K562 (cell line): Measurements from ENCODE around the gene AFDN. TPM values are rescaled to one million over a fixed set of nuclear protein-coding genes. Genes with fewer than 3 reads are reported as not detected.

Experiments
- ATAC-seq: fragments of 200-7000 bp; cut with Tn5 transposase; 3 replicates; pipeline ENCODE4 v1.9.1; 2020; ENCODE audit warnings: moderate library complexity
- BruUV-seq: library from RNA; stranded (reverse); fragments of 400-500 nt; replicated peaks from 2 replicates; lab custom pipeline; 2021; lab: Mats Ljungman, UMichigan
- CTCF ChIA-PET: fragments of 300-600 bp; formaldehyde crosslinking; extraction: SDS; loops from one replicate; lab custom pipeline; 2021; ENCODE audit warnings: low intra/inter-chr PET ratio; lab: Yijun Ruan, JAX
- POLR2A ChIA-PET: fragments of 300-600, 350-650 bp; sonication (Branson Sonifier 250); formaldehyde crosslinking; extraction: SDS; loops from one replicate; lab custom pipeline; 2021; ENCODE audit warnings: antibody characterized with exemption, inconsistent platforms; lab: Yijun Ruan, JAX
- DNase-seq, 4 experiments: peaks; one replicate each; pipeline versions ENCODE4 v3.0.0 to v3.0.0-alpha.2; 2011 to 2018; ENCODE audit warnings: low spot score in 3 of 4, mixed read lengths in 3 of 4; ENCODE audit errors: extremely low read depth in 1 of 4
- FAIRE-seq: peaks from 2 replicates; lab custom pipeline; 2011; peaks lifted over from hg19 to GRCh38; lab: Jason Lieb, UNC
- H2AFZ ChIP-seq: 2 replicates; pipeline ENCODE4 v1.6.0; 2011; ENCODE audit warnings: low read depth, low read length, control low read depth, inconsistent platforms
- H3K27ac ChIP-seq: fragments of 200-600 bp; 3 replicates; pipeline ENCODE4 v1.8.0; 2011; ENCODE audit warnings: low read depth, mild to moderate bottlenecking, control low read depth, inconsistent platforms, low read length, moderate library complexity, mixed read lengths; ENCODE audit errors: extremely low read depth
- H3K27me3 ChIP-seq, 2 experiments: fragments of 300-600 bp in 1 of 2; 2 replicates in 1 of 2; 3 replicates in 1 of 2; pipeline versions ENCODE4 v1.6.0 to v1.8.0; 2011; ENCODE audit warnings: inconsistent platforms in 2 of 2, low read length in 2 of 2, mild to moderate bottlenecking in 1 of 2, mixed read lengths in 1 of 2, moderate library complexity in 1 of 2; ENCODE audit not compliant: control insufficient read depth in 2 of 2, insufficient read depth in 2 of 2
- H3K36me3 ChIP-seq: fragments of 300-600 bp; 3 replicates; pipeline ENCODE4 v1.8.0; 2011; ENCODE audit warnings: mild to moderate bottlenecking, low read length, inconsistent platforms; ENCODE audit not compliant: control insufficient read depth, insufficient read depth
- H3K4me1 ChIP-seq, 2 experiments: fragments of 200-600 bp in 1 of 2; replicated peaks in 1 of 2; 2 replicates in 1 of 2; 3 replicates in 1 of 2; pipeline versions ENCODE4 v1.5.1 to v1.8.0; 2011; ENCODE audit warnings: inconsistent platforms in 2 of 2, low read length in 2 of 2, mild to moderate bottlenecking in 1 of 2, mixed read lengths in 1 of 2, moderate library complexity in 1 of 2; ENCODE audit not compliant: control insufficient read depth in 2 of 2, insufficient read depth in 2 of 2
- H3K4me2 ChIP-seq: 2 replicates; pipeline ENCODE4 v1.6.1; 2011; ENCODE audit warnings: low read length, control low read depth, inconsistent platforms, mixed read lengths; ENCODE audit not compliant: insufficient read depth
- H3K4me3 ChIP-seq: fragments of 200-600 bp; sonication (generic), shearing (Covaris generic); 2 replicates; pipeline ENCODE4 v1.5.1; 2016; ENCODE audit warnings: control low read depth, inconsistent platforms
- H3K79me2 ChIP-seq: fragments of 200-600 bp; 3 replicates; pipeline ENCODE4 v1.8.0; 2011; ENCODE audit warnings: low read length, inconsistent platforms; ENCODE audit not compliant: control insufficient read depth, insufficient read depth
- H3K9ac ChIP-seq, 2 experiments: 2 replicates each; pipeline versions ENCODE4 v1.6.0 to v1.6.1; 2011; ENCODE audit warnings: low read depth in 2 of 2, low read length in 2 of 2, control low read depth in 1 of 2, inconsistent platforms in 1 of 2, mild to moderate bottlenecking in 1 of 2, mixed read lengths in 1 of 2; ENCODE audit not compliant: insufficient read depth in 1 of 2
- H3K9me1 ChIP-seq: one replicate; pipeline ENCODE4 v1.6.0; 2011; ENCODE audit warnings: inconsistent platforms, mild to moderate bottlenecking, low read length, moderate library complexity; ENCODE audit not compliant: control insufficient read depth, insufficient read depth
- H3K9me3 ChIP-seq: replicated peaks from 2 replicates; pipeline ENCODE4 v1.5.1; 2011; ENCODE audit warnings: low read depth, low read length, inconsistent platforms; ENCODE audit not compliant: control insufficient read depth, insufficient read depth
- H4K20me1 ChIP-seq: replicated peaks from 2 replicates; pipeline ENCODE4 v1.6.1; 2011; ENCODE audit warnings: low read length, inconsistent platforms, mixed read lengths; ENCODE audit not compliant: control insufficient read depth, insufficient read depth
- ARID2 ChIP-seq: fragments of 450-650 bp; IDR thresholded peaks from 2 replicates; pipeline ENCODE4 v1.6.1; 2017; ENCODE audit warnings: antibody characterized with exemption, mild to moderate bottlenecking
- BRCA1 ChIP-seq, 2 experiments: fragments of 450-650 bp in 1 of 2; sonication (generic) in 1 of 2; formaldehyde crosslinking in 1 of 2; IDR thresholded peaks; 2 replicates each; pipeline versions ENCODE4 v1.5.0 to v1.6.1; 2017 to 2020; ENCODE audit warnings: mild to moderate bottlenecking in 1 of 2, missing genetic modification reagents in 1 of 2
- CEBPB ChIP-seq: fragments of 450-650 bp; IDR thresholded peaks from 2 replicates; pipeline ENCODE4 v1.6.1; 2016; ENCODE audit warnings: missing genetic modification characterization, missing compliant biosample characterization
- CEBPG ChIP-seq, 3 experiments: fragments of 200-800 bp in 1 of 3; sonication (Bioruptor generic) in 1 of 3; sonication (generic) in 1 of 3; formaldehyde crosslinking in 1 of 3; IDR thresholded peaks in 2 of 3; conservative IDR thresholded peaks in 1 of 3; 2 replicates each; pipeline versions ENCODE4 v1.6.1 to v1.8.0; 2016 to 2022; ENCODE audit warnings: missing compliant biosample characterization in 2 of 3, missing genetic modification characterization in 2 of 3, mild to moderate bottlenecking in 1 of 3, missing genetic modification reagents in 1 of 3
- FOXJ3 ChIP-seq: sonication (generic); formaldehyde crosslinking; IDR thresholded peaks from 2 replicates; pipeline ENCODE4 v1.4.0; 2020; ENCODE audit warnings: mild to moderate bottlenecking, missing genetic modification reagents
- HSF4 ChIP-seq: fragments of 250-450 bp; sonication (Bioruptor Pico); IDR thresholded peaks from 2 replicates; pipeline ENCODE4 v2.1.2; 2022; ENCODE audit warnings: mild to moderate bottlenecking, moderate library complexity, borderline replicate concordance
- NCOA1 ChIP-seq: fragments of 450-650 bp; IDR thresholded peaks from 2 replicates; pipeline ENCODE4 v1.6.1; 2016; ENCODE audit warnings: low read depth
- RNF219 ChIP-seq: fragments of 250-450 bp; sonication (Bioruptor Pico); IDR thresholded peaks from 2 replicates; pipeline ENCODE4 v1.5.0; 2022; ENCODE audit warnings: mild to moderate bottlenecking
- TBP ChIP-seq: optimal IDR thresholded peaks from 2 replicates; pipeline ENCODE3; 2011; ENCODE audit warnings: low read depth, low read length, improper control_type of control experiment
- ZBTB9 ChIP-seq: fragments of 450-650 bp; formaldehyde crosslinking; IDR thresholded peaks from 2 replicates; pipeline ENCODE4 v1.4.0; 2020; ENCODE audit warnings: mild to moderate bottlenecking, moderate library complexity
- WGBS: fragments of 100-300 bp; shearing (Covaris generic); methylation state at CpG from one replicate; pipeline ENCODE4 v1.1.6; 2016; ENCODE audit warnings: low coverage, mixed read lengths; ENCODE audit not compliant: insufficient coverage; ENCODE audit errors: missing lambda C conversion rate; 5-methylcytosine and 5-hydroxymethylcytosine counted together
- in situ Hi-C: fragments of 300-500 bp; cut with MboI; formaldehyde crosslinking; loops from 4 replicates; pipeline ENCODE4 v1.15.0; 2018; ENCODE audit warnings: inconsistent platforms, mixed read lengths
- intact Hi-C: fragments of 100-400 bp; cut with micrococcal nuclease; formaldehyde crosslinking; loops from 2 replicates; pipeline ENCODE4 v1.14.2; 2022
- polyA plus RNA-seq, 8 experiments: library from polyadenylated mRNA; depleted of rRNA in 4 of 8; stranded (reverse) in 5 of 8; unstranded in 3 of 8; fragments of >200 nt; fragmentation: Nextera tagmentation in 2 of 8; fragmentation: Illumina TruSeq in 1 of 8; extraction: Ambion mirVana in 2 of 8; extraction: Trizol in 1 of 8; gene quantifications; 2 replicates each; pipeline versions ENCODE4 v1.2.1 to v1.2.3, GENCODE V29; 2011 to 2014; ENCODE audit warnings: inconsistent platforms in 1 of 8, missing spikeins in 1 of 8
- total RNA-seq, 7 experiments: library from RNA; depleted of rRNA in 6 of 7; stranded (reverse); fragments of >200 nt in 6 of 7; fragmentation: Illumina TruSeq in 2 of 7; extraction: Trizol in 2 of 7; gene quantifications; 2 replicates each; pipeline versions ENCODE4 v1.2.1 to v1.2.3, GENCODE V29; 2011 to 2021; ENCODE audit warnings: low replicate concordance in 1 of 7
- TF ChIP-seq, protein P1 (sequence below): fragments of 450-650 bp; conservative IDR thresholded peaks from 2 replicates; pipeline ENCODE4 v1.6.1; 2016; ENCODE audit warnings: missing genetic modification characterization, low read depth, mild to moderate bottlenecking, control low read depth, missing compliant biosample characterization

Gene AFDN
- total and polyA plus RNA-seq, 9 of the 15 experiments (the other 6 are each of a cell fraction or from before 2014, with no cell fraction given), result 7.2 to 129 (median 105) TPM

DNA sequence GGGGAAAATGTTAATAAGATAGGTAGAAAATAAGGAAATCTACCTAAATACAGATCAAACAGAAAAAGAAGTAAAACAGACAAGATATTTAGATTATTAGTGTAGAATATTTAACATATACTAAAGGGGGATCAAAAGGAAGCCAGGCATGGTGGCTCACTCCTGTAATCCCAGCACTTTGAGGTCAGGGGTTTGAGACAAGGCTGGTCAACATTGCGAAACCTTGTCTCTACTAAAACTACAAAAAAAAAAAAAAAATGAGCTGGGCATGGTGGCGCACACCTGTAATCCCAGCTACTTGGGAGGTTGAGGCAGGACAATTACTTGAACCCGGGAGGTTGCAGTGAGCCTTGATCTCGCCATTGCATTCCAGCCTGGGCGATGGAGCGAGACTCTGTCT, 55.5 kb downstream of the AFDN start:
- Histone ChIP-seq H3K4me2 (no peak overlapping the region), H3K9me1 (no peaks in the 10 kb centered on the region), H3K36me3 (peaks cover 71% of the 10 kb centered on the region), H3K9ac (no peak overlapping the region), H3K4me3 (no peak overlapping the region), H3K4me1 (no peaks in the 10 kb centered on the region), H2AFZ (no peak overlapping the region), H3K27ac (no peak overlapping the region), H4K20me1 (no peaks in the 10 kb centered on the region), H3K79me2 (no peaks in the 10 kb centered on the region), H3K9me3 (no peaks in the 10 kb centered on the region), H3K27me3 (no peaks in the 10 kb centered on the region)
- WGBS, result 96% methylated on average over 6 of the region's 6 CpGs
- CTCF ChIA-PET, result no interaction called here
- DNase-seq (no peak), FAIRE-seq (no peak), ATAC-seq (no peak)
- no TSS peak for BruUV-seq
- TF ChIP-seq CEBPG (CRISPR knock-in tag; IDR thresholded peaks at IDR 0.05) (no peak), CEBPG (tag; conservative IDR thresholded peaks at IDR 0.05 in 1 of 2, IDR thresholded peaks at IDR 0.05 in 1 of 2) (0 out of 4 replicates have a peak, but pooled peaks of 1 of the 2 experiments have one; percentile 21), ARID2 (no peak), CEBPB (tag) (peak; percentile 68)
- in situ Hi-C loops (no loop called here), intact Hi-C loops (no loop called here)
- POLR2A ChIA-PET, result interaction anchor here (1.0 kb wide), 1 partner anchor 26 kb away, joined by 3 read pairs; no protein-coding TSS in a partner anchor

DNA sequence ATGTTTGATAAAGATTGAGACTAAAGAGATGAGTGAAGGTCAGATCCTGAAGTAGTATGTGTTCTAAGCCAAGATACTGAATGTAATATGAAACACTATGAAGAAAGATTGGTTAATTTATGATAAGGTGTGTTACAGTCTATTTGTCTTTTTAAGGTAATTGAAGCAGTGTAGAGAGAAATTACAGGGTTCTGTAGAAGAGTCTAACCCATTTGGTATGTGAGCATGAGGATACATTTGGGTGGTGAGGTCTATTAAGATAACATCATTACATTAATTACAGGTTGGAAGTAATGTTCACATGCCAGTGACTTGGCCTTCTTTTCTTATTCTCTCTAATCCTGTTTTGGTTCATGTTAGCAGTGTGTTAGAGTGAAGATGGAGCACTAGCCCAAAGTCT, 61.4 kb downstream of the AFDN start:
- H3K9me1 ChIP-seq, result no peaks in the 10 kb centered on the region
- H3K27ac ChIP-seq, result no peak overlapping the region
- H4K20me1 ChIP-seq, result no peaks in the 10 kb centered on the region
- H3K27me3 ChIP-seq, result no peaks in the 10 kb centered on the region
- no TSS peak for BruUV-seq
- no peak overlapping the region for H3K9ac ChIP-seq
- no peak overlapping the region for H2AFZ ChIP-seq
- intact Hi-C loops (no loop called here), in situ Hi-C loops (no loop called here)
- CTCF ChIA-PET, result no interaction called here
- H3K4me1 ChIP-seq, result no peaks in the 10 kb centered on the region
- ATAC-seq, result no peak
- H3K4me2 ChIP-seq, result no peak overlapping the region
- H3K9me3 ChIP-seq, result no peaks in the 10 kb centered on the region
- FAIRE-seq, result no peak
- no peaks in the 10 kb centered on the region for H3K79me2 ChIP-seq
- H3K36me3 ChIP-seq, result peaks cover 65% of the 10 kb centered on the region
- H3K4me3 ChIP-seq, result no peak overlapping the region
- no peak for DNase-seq
- POLR2A ChIA-PET, result interaction anchor here (0.7 to 0.9 kb wide), 2 partner anchors 9 to 23 kb away, joined by 3 read pairs; no protein-coding TSS in a partner anchor
- TF ChIP-seq FOXJ3 (CRISPR knock-in tag) (no peak), ZBTB9 (CRISPR knock-in tag) (no peak), NCOA1 (no peak), RNF219 (no peak), TBP (no peak), HSF4 (CRISPR knock-in tag) (no peak), BRCA1 (IDR thresholded peaks at IDR 0.05) (no peak), BRCA1 (CRISPR knock-in tag; IDR thresholded peaks at IDR 0.05) (no peak)
- TF ChIP-seq, protein P1, sequence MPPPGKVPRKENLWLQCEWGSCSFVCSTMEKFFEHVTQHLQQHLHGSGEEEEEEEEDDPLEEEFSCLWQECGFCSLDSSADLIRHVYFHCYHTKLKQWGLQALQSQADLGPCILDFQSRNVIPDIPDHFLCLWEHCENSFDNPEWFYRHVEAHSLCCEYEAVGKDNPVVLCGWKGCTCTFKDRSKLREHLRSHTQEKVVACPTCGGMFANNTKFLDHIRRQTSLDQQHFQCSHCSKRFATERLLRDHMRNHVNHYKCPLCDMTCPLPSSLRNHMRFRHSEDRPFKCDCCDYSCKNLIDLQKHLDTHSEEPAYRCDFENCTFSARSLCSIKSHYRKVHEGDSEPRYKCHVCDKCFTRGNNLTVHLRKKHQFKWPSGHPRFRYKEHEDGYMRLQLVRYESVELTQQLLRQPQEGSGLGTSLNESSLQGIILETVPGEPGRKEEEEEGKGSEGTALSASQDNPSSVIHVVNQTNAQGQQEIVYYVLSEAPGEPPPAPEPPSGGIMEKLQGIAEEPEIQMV, result no peak
